HG03565 (cell line): ENCODE measurements around the gene GJE1.

ENCODE experiments used
- ATAC-seq: cut with Tn5 transposase; IDR thresholded peaks from one replicate; pipeline ENCODE4 v1.9.1; 2021; ENCODE audit warnings: mild to moderate bottlenecking, moderate library complexity; ENCODE audit not compliant: unreplicated experiment

Gene GJE1

DNA sequence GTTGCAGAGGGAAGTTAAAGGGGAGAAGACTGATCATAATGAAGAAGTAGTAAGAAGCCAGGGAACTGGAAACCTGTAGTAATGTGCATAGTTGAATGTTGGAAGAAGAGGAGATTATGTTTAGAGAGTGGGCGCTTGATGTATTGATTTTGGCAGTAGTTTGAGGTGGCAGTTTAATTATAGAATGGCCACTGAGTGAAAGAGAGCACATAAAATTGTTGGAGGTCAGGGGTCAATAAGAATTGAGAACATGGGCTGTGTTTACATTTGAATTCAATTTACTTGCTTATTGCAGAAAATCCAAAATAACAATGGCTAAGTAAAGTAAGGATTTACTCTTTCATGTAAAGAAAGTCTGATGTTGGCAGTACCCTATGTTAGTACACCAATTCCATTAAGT is 30.1 kb downstream of the GJE1 start:
- no peak for ATAC-seq

DNA sequence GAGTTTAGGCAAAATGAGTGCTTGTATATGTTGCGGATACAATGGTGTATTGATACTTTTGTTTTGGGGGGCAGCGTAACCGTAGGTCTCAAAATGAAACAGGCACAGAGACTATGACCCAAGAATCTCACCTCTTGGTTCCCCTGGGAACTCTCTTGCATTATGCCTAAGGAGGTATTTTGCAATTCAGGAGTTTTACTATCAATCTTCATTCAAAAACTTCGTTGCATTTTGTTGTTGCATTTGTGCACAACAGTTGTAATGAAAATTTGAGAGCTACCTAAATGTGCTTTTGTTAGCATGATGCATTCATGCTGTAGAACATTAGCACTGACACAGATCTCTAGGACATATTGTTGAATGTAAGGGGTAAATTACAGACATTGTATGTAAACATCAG is 32.5 kb downstream of the GJE1 start:
- ATAC-seq, result no peak

DNA sequence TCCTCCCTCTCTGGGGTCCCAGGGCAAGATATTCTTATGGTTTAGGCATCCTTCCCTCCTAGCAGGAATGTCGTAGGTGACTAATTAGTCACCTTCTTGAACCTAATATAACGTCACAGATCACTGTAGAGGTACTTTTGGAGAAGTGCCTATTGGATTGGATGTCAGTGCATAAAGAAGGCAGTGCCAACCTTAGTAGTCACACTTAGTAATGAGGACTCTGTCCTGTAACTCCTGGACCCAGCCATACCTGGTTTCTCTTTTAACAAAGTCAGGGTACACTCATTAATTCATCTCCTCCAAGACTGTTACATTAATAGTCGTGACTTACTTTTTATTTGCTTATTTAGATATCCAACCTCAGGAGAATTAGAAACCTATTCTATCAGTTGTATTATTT is 34.3 kb downstream of the GJE1 start:
- ATAC-seq, result no peak

DNA sequence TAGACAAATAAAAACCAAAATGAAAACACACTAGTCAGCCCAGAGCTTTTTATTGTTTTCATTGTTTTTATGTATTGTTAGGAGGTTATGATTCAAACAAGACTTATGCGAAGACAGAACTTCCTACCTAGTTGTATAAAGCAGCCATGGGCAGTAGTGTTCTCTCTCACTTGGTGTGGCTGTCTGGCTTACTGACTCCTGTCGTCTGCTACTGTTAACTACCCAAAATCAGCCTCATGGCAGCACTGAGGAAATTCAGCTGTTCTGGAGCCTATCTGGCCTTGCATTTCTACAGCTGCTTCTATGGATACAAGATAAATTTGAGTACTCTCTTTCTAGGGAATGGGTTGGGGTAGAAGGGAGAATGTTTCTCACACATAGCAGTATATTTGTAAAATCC is 34.8 kb downstream of the GJE1 start:
- no peak for ATAC-seq

DNA sequence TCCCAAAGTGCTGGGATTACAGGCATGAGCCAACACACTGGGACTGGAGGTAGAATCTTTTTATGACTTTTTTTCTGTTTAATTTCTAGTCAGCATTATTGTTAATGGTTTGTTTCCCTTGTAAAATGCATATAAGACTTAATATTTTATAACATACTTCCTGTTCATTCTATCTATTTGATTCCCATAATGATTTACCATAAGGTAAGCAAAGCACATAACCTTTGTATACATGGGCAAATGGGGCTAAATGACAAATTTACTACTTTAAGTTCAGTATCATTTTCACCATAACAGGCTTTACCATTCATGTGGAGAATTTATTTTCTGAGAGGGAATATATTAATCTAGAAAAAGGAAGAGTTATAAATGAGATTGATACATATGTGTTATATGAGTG is 38.6 kb downstream of the GJE1 start:
- no peak for ATAC-seq

DNA sequence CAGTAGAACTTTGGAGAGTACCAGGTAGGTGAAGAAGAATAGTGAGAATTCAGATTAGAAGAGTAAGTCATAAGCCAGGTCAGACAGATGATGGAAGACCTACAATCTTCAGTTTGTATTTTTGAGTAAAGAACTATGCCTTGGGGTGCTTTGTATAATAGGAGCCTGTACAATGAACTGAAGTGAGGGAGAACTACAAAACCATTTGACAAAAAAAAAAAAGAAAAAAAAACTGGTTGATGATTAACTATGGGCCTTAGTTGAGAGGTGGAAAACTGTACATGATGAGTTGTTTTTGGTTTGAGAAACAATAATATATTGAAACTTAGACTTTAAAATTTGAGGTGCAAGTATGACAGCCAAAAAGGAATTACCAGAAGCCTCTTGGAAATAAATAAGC is 40.0 kb downstream of the GJE1 start:
- ATAC-seq, result no peak

DNA sequence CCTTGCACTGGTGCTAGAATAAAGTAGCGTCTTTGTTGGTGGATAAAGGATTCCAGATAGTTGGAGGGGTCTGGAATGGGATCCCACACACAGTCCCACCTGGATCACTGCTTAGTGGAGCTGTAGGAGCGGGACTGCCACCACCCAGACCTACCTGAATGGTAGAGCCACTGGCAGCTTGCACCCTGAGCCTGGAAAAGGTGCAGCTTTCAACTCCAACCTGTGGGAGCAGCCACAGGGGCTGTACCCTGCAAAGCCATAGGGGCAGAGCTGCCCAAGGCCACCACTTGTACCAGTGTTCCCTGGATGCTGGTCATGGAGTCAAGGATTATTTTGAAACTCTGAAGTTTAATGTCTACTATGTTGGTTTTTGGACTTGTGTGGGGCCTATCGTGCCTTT is 41.3 kb downstream of the GJE1 start:
- ATAC-seq, result no peak

DNA sequence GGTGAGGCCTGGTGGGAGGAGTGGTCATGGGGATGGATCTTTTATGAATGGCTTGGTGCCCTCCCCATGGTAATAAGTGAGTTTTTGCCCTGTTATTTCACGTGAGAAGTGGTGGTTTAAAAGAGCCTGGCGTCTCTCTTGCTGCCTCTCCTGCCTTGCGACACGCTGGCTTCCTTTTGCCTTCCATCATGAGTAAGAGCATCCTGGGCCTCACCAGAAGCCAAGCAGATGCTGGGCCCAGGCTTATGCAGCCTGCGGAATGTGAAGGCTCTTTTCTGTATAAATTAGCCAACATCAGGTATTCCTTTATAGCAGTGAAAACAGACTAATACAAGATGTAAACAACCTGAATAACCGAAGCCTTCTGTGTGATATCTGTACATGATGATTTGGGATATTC is 42.0 kb downstream of the GJE1 start:
- no peak for ATAC-seq

DNA sequence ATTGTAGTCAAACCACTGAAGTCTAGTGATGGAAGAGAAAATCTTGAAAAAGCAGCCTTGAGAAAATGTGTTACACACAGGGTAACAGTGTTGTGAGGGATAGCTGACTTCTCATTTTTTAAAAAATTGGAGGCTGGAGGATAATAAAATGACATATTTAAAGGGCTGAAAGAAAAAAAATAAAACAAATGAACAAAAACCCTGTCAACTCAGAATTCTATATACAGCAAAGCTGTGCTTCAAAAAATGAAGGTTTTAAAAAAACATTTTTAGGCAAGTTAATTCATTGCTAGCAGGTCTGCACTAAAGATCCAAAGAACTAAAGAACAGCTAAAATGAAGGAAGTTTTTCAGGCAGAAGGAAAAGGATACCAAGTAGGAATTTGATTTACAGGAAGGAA is 45.4 kb downstream of the GJE1 start:
- ATAC-seq, result no peak

DNA sequence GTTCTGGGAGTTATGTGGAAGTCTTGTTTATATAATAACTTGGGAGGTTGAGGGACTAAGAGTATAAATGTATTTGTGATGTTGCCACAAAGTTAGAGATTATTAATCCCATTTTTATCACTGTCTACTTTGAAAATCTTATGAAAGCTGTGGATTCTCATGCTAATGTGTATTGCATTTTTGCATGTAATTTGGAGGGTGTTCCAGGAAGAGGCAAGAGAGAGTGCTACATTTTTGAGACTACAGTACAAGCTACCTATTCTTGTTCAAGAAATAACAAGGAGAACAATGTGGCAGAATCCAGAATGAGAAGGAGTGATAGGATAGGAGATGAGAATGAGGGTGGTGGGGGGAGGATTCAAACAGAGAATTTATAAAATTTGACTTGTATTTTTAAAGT is 49.3 kb downstream of the GJE1 start:
- ATAC-seq, result no peak

DNA sequence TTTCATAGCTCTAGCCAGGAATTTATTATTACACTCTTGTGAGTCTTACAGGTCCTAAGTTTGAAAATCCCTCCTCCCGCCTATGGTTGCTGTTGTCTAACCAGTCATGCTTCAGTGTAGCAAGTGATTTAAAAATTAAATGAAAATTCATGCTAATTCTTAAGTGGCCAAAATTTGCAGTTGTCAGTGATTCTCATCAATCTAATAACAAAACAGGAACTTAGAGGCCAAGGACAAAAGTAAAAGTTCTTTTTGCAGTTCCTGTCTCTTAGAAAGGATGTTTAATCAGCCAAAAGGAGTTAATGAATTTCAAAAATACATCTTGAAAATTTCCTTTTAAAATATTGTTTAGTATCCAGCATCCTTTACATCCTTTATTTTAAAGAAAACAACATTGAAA is 50.6 kb downstream of the GJE1 start:
- no peak for ATAC-seq

DNA sequence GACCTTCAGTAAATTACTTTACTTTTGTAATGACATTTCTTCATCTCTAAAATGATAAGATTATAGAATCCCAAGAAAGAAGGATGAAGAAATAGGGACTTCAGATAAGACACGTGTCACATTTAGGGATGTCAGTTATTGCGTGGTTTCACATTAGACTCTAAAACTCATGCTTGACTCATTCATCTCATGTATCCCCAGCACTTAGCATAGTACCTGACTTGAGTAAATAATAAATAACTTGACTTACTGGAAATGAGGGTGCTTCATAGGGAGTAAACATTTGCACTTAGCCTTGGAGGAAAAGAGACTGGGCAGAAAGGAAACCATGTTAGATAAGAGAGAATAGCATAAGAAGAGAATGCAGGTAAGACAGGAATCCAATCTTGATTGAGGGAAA is 51.6 kb downstream of the GJE1 start:
- no peak for ATAC-seq
